Right kidney (tissue), 9 donors: ENCODE results near the gene COX7A1.
"Not testable (repeated sequence)": the region's sequence is repeated elsewhere in the genome, so short reads cannot be mapped to it uniquely, and the experiment has no call there.

Source experiments
- DNase-seq: peaks from one replicate; pipeline ENCODE4 v3.0.0-alpha.2; 2016
- long read RNA-seq, 8 donors: transcript quantifications; one replicate each; lab custom pipeline, GENCODE V29; 2026

COX7A1 gene
- long read RNA-seq, donor 1, transcript COX7A1-201 (4 exons, 762 nt) = major isoform, 54 of 61 reads
- long read RNA-seq, donor 1, partial matches to known transcripts = 7 of 61 reads
- long read RNA-seq, donor 1, other reads (novel, unspliced or antisense) = 0 of 61 reads
- long read RNA-seq, donor 2, transcript COX7A1-201 (4 exons, 762 nt) = major isoform, 25 of 29 reads
- long read RNA-seq, donor 2, partial matches to known transcripts = 0 of 29 reads
- long read RNA-seq, donor 2, other reads (novel, unspliced or antisense) = 0 of 29 reads
- long read RNA-seq, donor 3, transcript COX7A1-201 (4 exons, 762 nt) = major isoform, 19 of 22 reads
- long read RNA-seq, donor 3, partial matches to known transcripts = 0 of 22 reads
- long read RNA-seq, donor 3, other reads (novel, unspliced or antisense) = 0 of 22 reads
- long read RNA-seq, donor 4, transcript COX7A1-201 (4 exons, 762 nt) = major isoform, 29 of 30 reads
- long read RNA-seq, donor 4, partial matches to known transcripts = 0 of 30 reads
- long read RNA-seq, donor 4, other reads (novel, unspliced or antisense) = 0 of 30 reads
- long read RNA-seq, donor 5, transcript COX7A1-201 (4 exons, 762 nt) = major isoform, 18 of 21 reads
- long read RNA-seq, donor 5, partial matches to known transcripts = 0 of 21 reads
- long read RNA-seq, donor 5, other reads (novel, unspliced or antisense) = 0 of 21 reads
- long read RNA-seq, donor 6, transcript COX7A1-201 (4 exons, 762 nt) = major isoform, 33 of 40 reads
- long read RNA-seq, donor 6, transcript COX7A1-203 (3 exons, 464 nt) = minor isoform, 5 of 40 reads
- long read RNA-seq, donor 6, partial matches to known transcripts = 0 of 40 reads
- long read RNA-seq, donor 6, other reads (novel, unspliced or antisense) = 0 of 40 reads
- long read RNA-seq, donor 7 = 0 reads
- long read RNA-seq, donor 8, transcript COX7A1-201 (4 exons, 762 nt) = major isoform, 25 of 49 reads
- long read RNA-seq, donor 8, partial matches to known transcripts = 0 of 49 reads
- long read RNA-seq, donor 8, other reads (novel, unspliced or antisense) = 22 of 49 reads

DNA sequence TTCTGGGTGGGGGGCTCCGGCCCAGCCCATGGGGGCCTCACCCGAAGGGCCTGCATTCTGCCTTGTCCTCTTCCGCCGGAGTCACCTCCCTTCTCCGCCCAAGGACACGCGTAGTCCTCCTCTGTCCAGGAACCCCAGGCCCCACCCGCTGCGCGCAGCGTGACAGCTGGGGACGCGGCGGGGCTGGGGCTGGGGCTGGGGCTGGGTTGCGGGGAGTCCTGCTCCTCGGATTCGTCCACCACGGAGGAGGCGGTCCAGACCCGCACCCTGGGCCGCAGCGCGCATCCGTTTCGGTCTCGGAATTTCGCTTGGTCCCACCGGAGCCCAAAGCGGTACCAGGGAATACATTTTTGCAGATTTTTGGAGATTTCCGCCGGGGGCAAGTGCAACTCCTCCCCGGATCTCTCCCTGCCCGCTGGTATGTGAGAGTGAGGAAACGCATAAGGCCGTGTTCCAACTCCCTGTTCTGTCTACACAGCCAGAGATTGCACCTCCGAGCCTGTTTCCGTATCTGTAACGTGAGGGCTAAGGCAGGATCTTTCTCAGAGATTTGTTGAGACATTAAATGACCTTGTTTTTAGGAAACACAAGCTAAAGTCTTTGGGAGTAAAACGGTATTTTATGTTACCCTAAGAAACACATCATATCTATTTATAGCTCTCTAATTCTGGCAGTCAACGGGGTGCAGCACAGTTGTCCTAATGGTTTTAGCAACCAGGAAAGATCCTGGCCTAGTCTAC, at the start of gene COX7A1:
TSS of gene COX7A1 (minus strand) at position 96 of the 740 bp plus-strand sequence. CDS start at position 56, 40 bp downstream.
- DNase-seq = peak; percentile 58

DNA sequence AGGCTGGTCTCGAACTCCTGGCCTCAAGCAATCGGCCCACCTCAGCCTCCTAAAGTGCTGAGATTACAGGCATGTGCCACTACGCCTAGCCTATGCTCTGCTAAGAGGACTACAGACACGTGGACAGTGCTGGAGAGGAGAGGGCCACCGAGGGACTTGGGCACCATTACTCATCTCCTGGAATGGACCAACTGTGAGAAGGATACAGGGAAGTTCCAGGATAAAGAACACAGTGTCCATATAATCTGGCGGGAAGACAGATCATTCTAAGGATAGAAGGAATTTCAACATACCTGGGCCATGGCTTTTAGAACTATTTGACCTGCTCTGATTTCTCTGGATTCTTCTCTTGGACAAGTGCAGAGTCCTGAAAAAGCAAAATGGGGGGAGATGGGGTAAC, 49.4 kb upstream of the COX7A1 start:
- DNase-seq = no peak

DNA sequence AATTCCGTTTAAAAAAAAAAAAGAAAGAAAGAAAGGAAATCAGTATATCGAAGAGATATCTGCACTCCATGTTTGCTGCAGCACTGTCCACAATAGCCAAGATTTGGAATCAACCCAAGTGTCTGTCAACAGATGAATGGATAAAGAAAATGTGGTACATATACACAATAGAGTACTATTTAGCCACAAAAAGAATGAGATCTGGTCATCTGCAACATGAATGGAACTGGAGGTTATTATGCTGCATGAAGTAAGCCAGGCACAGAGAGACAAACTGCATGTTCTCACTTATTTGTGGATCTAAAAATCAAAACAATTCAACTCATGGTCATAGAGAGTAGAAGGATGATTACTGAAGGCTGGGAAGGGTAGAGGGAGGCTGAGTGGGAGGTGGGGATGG, 45.9 kb upstream of the COX7A1 start:
- DNase-seq = no peak

DNA sequence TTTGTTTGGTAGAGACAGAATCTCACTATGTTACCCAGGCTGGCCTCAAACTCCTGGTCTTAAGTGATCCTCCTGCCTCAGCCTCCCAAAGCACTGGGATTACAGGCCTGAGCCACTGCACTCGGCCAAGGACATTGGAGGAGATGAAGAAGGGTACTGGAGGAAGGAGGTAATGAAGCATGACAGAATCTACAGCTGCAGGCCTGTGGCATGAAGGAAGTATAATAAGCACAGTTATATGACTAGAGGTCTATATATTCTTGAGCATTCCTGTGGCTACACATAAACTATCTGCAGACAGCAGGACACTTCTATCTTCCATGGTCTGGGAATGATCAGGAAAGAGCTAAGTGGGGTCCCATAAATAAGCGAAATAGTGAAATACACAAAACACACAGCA, 44.0 kb upstream of the COX7A1 start:
- DNase-seq = no peak

DNA sequence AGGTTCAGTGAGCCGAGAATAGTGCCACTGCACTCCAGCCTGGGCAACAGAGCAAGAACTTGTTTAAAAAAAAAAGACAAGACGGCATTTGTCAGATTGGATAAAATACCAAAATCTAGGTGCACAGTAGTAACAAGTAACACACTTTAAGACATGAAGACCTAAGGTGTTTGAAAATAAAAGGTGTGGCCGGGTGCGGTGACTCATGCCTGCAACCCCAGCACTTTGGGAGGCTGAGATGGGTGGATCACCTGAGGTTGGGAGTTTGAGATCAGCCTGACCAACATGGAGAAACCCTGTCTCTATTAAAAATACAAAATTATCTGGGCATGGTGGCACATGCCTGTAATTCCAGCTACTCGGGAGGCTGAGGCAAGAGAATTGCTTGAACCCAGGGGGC, 34.5 kb upstream of the COX7A1 start:
- not testable (repeated sequence) for DNase-seq

DNA sequence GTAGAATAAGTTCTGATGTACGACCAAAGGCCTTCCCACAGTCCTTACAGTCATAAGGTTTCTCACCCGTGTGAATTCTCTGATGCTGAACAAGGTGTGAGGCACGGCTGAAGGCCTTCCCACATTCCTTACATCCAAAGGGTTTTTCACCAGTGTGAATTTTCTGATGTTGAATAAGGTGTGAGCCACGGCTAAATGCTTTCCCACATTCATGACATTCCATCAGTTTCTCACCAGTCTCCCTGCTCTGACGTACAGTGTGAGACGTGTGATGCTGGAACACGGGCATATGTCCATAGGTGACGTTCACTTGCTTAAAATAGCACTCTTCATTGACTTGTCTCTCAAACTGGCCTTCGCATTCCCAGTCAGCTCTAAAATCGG, 31.0 kb upstream of the COX7A1 start:
- DNase-seq = no peak

DNA sequence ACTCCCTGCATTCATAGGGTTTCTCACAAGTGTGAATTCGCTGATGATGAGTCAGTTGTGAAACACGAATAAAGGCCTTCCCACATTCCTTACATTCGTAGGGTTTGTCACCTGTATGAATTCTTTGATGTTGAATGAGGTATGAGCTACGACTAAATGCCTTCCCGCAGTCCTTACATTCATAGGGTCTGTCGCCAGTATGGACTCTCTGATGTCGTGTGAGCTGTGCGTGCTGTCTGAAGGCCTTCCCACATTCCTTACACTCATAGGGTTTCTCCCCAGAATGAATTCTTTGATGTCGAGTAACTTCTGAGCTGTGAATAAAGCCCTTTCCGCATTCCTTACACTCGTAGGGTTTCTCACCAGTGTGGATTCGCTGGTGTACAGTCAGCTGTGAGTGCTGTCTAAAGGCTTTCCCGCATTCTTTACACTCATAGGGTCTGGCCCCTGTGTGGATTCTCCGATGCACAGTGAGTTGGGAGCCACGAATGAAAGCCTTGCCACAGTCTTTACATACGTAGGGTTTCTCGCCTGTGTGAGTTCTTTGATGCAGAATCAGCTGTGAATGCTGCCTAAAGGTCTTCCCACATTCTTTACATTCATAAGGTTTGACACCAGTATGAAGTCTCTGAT, 30.5 kb upstream of the COX7A1 start:
- DNase-seq = no peak

DNA sequence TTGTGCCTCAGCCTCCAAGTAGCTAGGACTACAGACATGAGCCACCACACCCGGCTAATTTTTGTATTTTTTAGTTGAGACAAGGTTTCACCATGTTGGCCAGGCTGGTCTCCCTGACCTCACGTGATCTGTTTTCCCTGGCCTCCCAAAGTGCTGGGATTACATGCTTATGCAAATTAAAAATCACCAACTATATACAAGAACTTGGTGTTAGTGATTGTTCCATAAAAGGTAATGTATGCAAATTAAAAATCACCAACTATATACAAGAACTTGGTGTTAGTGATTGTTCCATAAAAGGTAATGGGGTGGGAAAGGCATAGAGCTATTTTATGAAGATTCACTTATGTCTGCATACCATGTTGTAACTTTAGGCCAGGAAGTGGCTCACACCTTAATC, 26.8 kb upstream of the COX7A1 start:
- not testable (repeated sequence) for DNase-seq

DNA sequence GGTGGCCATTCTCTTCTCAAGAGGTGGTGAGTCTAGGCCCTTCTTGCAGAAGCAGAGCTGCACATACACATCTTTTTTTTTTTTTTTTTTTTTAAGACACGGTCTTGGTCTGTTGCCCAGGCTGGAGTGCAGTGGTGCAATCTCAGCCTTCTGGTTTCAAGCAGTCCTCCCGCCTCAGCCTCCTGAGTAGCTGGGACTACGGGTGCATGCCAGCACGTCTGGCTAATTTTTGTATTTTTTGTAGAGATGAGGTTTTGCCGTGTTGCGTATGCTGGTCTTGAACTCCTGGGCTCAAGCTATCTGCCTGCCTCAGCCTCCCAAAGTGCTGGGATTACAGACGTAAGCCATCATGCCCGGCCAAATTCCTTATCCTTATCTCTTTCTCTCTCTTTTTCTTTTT, 21.6 kb upstream of the COX7A1 start:
- DNase-seq = not testable (repeated sequence)

DNA sequence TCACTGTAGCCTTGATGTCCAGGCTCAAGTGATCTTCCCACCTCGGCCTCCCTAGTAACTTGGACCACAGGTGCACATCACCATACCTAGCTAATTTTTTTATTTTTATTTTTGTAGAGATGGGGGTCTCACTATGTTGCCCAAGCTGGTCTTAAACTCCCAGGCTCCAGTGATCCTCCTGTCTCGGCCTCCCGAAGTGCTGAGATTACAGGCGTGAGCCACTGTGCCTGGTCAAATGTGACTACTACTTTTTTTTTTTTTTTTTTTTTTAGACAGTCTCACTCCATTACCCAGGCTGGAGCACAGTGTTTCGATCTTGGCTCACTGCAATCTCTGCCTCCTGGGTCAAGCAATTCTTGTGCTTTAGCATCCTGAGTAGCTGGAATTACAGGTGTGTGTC, 20.6 kb upstream of the COX7A1 start:
- no peak for DNase-seq

DNA sequence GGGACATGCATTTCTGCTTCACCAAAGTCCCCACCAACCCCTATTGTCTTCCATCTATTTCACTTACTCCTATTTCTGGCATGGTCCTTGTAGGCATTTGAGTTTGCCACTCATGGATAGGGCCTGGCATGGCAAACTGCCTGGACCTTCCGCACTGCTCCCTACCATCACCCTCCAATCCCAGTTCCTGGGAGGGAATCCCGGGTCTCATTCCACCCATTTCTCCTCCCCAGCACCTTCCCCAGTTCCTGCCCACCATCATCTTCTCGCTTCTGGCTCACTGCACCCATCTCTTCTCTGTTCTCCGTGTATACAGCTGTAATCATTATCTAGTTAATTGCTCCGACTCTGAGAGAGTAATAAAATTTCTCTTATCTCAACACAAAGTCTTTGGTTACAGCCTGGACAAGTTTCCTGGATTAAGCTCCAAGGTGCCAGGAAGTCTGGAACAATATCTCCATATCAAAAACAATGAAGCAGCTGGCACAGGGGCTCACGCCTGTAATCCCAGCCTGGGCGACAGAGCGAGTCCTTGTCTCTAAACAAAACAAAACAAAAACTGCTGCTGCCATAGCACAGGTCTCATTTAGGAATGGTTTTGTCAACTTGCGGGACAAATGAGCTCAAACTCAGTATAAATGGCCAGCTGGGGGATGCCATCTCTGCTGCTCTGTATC, 17.0 kb upstream of the COX7A1 start:
- DNase-seq = peak; percentile 53

DNA sequence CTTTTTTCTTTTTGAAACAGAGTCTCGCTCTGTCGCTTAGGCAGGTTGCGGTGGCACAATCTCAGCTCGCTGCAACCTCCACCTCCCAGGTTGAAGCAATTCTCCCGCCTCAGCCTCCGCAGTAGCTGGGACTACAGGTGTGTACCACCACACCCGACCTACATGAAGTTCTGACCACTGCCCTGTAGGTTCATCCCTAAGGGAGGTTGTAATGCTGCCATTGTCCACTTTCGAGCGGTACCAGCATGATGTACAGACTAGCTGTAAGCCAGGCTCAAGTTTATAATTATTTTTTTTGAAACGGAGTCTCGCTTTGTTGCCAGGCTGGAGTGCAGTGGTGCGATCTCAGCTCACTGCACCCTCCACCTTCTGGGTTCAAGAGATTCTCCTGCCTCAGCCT, 11.6 kb upstream of the COX7A1 start:
- DNase-seq = no peak

DNA sequence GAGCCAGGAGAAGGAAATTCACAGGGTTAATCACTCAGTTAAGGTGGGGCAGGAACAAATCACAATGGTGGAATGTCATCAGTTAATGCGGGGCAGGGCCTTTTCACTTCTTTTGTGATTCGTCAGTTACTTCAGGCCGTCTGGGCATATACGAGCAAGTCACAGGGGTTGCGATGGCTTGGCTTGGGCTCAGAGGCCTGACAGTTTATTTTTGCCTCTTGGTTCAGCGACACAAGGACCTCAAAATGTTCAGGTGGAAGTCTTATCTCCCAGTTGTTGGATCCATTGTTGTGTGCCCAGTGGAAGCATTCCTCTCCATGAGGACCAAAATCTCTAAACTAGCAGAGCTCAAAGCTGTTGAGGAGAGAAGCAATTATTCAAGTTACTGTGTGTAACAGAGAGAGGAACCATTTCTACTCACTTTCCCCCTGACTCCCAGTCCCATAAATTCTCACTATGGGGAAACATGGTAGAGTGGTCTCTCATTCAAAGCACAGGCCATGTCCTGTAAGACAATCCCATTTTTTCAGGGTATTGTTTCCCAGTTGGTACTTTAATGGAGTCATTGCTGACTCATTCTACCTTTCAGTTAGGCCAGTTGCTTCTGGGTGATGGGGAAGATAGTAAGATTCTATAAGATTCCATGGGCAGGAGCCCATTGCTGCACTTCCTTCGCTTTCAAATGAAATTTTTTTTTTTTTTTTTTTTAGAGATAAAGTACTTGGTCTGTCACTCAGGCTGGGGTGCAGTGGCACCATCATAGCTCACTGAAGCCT, 8.8 kb upstream of the COX7A1 start:
- DNase-seq = no peak

DNA sequence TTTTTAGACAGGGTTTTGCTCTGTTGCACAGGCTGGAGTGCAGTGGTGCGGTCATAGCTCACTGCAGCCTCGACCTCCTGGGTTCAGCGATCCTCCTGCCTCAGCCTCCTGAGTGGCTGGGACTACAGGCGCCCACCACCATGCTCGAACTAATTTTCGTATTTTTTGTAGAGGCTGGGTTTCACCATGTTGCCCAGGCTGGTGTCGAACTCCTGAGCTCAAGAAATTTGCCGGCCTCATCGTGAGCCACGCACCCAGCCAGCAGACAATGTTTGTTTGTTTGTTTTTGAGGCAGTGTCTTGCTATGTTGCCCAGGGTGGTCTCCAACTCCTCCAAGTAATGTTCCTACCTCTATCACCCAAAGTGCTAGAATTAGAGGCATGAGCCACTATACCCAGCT, 879 bp upstream of the COX7A1 start:
- no peak for DNase-seq

DNA sequence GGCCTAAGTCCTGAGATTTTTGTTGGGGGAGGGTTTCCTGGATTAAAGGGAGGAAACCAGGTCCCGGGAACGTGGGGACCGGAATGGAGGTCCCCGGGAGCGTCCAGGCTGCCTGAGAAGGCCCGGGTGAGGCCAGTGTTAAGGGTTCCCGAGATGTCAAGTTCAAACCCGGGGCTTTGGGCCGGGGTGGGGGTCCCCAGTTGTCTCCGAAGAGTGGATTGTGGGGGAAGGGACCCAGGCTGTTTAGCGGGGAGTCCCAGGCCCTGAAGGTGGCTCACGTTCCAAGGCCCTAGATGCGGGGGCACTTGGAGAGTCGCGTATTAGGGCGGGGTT, 262 bp downstream of the COX7A1 start:
- DNase-seq = no peak

DNA sequence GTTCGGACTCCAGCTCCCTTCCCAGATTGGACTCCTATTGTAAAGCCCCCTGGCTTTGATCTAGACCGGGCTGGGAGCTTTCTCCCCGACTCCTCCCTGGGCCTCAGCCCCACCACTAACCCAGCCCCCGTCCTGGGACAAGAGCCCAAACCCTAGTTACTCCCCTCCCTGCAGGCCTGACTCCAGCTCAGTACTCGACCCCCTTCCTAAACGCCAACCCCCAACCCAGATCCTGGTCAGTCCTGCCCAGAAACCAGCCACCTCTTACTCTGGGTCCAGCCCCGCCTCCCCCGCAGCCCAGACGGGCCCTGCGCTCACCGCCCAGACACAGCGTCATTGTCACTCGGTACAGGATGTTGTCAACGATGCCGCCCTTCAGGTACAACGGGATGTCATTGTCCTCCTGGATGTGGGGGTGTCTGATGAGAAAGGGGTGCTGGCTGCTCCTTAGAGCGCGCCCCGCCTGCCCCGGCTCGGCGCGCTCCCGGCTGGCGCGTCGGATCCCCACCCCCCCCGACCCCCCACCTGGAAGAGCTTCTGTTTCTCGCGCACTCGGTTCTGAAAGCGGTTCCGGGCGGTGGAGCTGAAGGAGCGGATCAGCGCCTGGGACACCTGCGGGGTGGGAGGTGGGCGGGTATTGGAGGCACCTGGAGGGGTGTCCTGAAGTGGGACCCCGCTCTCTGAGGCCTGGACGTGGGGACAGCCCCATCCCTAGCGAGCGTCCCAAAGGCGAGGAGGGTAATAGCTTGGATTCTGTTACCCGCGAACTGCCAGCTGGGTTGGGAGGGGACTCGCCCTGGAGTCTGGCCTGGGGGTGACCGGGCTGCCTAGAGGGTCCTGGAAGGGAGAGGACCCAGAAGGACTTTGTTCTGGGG, 866 bp downstream of the COX7A1 start:
- DNase-seq = peak; percentile 70

DNA sequence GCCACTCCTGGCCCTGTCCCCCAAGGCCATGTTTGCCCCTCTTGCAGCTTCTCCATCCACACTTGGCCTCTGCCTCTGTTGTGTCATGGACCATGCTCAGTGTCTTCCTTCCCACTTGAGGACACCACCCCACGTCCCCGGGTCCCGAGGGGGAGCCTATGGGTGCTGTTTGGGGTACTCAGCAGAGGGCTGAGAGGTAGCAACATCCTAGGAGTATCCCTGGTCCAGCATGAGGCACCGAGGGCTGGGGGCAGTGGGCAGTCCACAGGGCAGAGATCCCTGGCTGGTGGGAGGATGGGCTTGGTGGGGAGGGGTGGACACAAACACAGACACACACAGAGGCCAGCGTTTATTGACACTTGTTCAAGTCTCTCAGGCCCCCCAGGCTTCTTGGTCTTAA, 1.7 kb downstream of the COX7A1 start:
- DNase-seq = no peak

DNA sequence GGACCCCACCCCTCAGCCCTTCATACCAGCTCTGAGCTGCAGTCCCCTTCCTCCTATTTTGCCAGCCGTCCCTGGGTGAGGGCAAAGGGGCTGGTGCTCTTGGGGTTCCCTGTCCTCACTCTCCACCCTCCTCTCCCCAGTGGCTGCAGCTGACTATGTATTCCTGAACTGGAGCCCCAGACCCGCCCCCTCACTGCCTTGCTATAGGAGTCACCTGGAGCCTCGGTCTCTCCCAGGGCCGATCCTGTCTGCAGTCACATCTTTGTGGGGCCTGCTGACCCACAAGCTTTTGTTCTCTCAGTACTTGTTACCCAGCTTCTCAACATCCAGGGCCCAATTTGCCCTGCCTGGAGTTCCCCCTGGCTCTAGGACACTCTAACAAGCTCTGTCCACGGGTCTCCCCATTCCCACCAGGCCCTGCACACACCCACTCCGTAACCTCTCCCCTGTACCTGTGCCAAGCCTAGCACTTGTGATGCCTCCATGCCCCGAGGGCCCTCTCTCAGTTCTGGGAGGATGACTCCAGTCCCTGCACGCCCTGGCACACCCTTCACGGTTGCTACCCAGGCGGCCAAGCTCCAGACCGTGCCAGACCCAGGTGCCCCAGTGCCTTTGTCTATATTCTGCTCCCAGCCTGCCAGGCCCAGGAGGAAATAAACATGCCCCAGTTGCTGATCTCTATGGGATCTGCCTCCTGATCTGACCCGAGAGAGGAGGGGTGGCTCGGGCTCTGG, 2.4 kb downstream of the COX7A1 start:
- no peak for DNase-seq

DNA sequence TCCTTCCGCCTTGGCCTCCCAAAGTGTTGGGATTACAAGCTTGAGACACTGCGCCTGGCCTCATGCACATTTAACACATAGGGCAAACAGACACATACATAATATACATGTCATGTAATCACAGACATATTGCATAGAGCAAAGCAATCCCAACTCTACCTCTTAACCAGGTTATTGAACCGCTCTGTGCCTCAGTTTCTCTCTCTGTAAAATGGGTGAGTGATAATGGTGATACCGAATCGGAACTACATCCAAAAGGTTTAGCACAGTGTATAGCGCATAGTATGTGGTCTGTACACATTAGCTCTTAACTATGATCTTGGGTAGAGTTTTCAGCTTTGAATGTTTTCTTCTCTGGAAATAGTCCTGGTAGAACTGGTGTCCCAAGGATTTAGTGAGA, 7.6 kb downstream of the COX7A1 start:
- DNase-seq = no peak
